ENCODE measurements around the gene SNX9.
"Not testable (repeated sequence)": the region's sequence is repeated elsewhere in the genome, so short reads cannot be mapped to it uniquely, and the experiment has no call there.

Gene SNX9

DNA sequence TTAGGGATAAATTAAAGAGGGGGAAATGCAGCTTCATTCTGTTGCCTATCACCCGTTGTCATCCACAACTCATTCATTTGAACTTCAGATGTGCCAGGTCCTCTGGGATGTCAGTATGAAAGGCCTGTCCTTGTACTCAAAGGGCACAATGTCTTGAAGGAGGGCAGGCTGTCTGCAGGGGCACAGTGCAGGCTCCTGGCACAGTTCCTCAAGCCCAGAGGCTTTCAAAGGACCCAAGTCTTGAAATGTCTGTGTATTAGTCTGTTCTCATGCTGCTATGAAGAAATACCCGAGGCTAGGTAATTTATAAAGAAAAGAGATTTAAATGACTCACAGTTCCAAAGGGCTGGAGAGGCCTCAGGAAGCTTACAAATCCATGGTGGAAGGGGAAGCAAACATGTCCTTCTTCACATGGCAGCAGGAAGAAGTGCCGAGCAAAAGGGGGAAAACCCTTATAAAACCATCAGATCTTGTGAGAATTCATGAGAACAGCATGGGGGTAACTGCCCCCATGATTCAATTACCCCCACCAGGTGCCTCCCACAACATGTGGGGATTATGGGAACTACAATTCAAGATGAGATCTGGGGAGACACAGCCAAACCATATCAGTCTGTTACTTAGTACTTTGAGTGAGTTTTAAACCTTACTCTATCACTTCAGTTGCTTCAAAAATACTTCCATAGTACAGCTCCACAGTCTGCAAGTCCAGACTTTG, 9.4 kb downstream of the SNX9 start:
- no peak for DNase-seq

DNA sequence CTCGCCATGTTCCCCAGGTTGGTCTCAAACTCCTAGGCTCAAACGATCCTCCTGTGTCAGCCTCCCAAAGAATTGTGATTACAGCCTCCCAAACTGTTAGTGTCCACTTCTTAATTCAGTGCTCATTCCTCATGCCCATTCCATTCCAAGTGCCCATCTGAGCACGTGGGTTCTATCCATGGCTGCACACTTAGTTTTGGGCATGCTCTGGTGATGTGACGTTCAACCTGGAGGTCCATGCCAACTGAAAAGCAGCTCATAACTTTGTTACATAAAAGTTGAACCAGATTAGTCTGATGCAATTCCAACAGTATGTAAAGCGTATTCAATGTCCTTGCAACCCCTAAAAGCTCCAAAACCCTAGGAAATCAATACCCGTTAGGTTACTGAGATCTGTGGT, 11.5 kb downstream of the SNX9 start:
- no peak for DNase-seq

DNA sequence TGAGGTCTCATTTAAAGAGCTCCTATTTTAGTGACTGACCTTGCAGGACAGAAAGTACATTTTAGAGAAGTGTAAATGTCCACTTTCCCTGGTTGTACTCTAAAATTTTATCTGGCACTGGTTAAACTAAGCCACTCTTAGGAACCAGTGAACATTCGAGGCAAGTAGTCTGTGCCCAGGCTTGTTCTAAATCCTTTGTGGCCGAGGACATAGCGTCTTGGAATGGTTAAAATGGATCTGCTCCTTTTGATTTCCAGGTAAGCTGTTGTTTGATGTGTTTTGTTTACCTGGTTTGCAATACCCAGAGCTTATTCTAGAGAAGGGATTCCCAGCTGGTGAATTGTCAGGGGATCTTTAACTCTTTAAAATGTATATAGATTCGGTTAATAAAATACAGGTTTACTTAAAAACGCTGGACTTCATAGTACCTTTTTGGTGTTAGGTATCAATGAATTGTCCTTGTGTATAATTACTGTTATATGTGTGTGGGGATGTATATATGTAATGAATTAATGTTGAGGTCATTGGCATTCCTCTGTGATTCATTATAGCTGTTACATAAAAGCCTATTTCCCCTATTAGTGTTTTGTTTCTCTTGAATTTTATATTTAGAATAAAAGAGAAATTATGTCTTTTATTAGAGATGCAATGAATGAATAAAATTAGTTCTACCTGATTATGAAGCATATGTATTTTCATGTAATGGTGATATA, 15.8 kb downstream of the SNX9 start:
- no peak for DNase-seq

DNA sequence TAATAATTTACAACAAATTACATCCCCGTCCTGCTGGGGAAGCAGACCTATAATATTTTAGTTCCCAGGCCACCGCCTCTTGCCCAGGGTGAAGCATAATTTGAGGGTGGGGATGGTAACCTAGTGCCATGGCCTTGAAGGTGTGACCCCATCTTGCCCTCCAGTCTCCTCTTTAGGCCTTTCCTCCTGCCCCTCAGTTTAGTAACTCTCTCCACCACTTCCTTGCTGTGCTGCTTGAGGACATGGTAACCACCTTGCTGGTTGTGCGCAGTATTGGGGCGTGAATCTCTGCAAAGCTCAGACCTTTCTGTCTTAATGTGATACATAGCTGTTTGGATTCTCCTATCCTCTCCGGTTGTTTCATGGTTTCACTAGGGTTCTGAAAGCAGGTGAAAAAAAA, 16.6 kb downstream of the SNX9 start:
- no peak for DNase-seq

DNA sequence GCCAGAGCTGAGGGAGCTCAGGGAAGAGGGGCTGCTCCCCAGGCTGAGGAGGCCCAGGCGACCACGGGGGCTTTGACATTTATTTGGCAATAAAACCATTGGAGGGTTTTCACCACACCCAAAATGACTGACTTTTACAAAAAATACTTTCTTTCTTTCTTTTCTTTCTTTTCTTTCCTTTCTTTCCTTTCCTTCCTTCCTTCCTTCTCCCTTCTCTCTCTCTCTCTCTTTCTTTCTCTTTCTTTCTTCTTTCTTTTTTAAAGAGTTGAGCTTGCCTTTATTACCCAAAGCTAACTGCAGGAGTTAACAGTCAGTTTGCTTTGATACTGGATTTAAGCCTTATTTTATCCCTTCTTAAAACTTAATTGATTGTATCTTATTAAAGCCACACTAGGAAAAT, 17.2 kb downstream of the SNX9 start:
- DNase-seq, result no peak

DNA sequence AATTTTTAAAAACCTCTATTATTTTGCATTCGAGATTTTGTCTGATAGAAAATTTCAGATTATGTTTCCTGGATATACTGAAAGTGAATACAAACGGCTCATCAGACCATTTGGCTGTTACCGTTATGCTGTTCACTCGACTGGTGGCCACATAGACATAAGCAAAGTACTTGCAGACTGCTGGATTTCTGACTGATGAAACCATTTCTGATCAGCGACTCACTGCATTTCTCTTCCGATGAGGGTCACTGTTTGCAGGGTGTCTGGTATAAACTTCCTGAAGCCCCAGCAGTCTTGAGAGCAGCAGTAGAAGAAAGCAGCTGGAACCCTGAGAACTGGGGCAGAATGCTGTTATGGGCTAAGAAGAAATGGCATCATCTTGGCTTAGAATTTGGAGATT, 17.7 kb downstream of the SNX9 start:
- DNase-seq, result no peak

DNA sequence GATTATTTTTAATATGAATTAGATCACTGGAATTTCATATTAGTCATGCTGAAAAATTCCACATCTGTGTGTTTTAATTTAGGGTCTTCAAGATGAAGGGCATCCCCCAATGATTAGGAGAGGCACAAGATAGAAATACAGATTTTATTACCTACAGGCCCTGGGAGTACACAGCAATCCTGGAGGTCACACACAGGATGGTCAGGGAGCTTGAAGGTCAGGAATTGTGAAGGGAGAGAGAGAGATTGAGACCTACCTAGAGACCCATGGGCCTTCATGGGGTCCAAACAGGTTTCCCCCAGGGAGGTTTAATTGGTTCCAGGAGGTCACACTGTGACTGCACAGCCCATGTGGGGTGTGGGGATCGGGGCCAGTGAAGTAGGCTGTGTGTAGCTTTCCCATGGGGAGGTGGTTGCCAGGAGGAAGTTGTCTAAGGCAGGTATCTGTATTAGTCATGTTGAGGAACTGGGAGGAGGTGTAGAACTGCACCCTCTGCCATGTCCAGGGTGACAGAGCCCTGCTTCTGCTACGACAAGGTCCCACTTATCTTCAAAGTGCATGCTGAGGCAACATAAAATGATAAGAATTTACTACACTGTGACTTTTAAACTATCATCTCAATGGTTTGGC, 18.3 kb downstream of the SNX9 start:
- no peak for DNase-seq

DNA sequence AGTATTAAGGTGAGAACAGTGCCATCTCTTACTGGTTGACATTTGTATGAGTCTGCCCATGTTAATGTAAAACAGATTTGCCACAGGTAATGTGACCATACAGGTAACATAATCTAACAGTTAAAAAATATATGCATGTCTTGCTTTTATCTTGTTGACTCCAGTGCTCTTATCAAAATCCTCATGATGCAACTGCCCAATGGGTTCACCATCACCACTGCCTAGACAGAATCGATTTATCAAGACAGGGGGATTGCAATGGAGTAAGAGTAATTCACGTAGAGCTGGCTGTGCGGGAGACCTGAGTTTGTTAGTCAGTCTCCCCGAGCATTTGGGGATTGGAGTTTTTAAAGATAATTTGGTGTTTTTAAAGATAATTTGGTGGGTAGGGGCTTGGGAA, 19.2 kb downstream of the SNX9 start:
- no peak for DNase-seq

DNA sequence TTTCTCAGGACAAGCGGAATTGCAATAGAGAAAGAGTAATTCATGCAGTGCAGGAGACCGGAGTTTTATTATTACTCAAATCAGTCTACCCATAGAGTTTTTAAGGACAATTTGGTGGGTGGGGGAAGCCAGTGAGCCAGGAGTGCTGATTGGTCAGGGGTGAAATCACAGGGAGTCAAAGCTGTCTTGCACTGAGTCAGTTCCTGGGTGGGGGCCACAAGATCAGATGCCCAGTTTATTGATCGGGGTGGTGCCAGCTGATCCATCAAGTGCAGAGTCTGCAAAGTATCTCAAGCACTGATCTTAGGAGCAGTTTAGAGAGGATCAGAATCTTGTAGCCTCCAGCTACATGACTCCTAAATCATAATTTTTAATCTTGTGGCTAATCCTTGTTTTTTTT, 21.1 kb downstream of the SNX9 start:
- DNase-seq, result not testable (repeated sequence)

DNA sequence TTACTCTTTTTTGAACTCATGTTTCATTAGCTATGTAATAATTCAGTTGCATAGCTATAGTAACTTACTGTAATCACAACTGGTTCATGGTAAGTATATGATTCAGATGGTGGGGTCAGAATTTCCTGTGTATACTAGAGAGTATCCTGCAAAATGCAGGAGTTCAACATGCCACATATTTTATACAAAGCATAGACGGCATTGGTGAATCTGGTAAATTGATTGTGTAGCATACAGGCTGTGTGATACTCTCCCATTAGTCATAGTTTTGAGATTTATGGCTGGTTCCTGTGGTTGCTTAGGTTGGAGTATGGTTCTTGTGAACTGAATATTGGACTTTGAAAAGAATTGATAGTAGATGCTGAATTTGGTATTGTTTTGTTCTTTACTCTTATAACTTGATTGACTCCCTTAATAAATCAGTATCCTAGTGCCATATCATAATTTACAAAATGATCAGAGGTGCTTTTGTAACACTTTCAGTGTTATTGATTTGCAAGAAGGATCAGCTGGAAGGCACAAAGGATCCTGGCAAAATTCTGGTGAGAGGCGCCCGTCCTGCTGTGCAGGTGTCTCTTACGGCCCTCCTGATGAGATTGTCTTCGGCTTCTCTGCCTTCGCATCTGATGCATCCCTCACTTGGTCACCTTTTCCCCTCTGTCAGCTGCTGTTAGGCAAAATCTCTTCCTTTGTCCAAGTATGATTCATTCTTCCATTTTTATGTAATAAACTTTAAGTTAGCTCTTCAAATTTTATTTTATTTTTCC, 22.6 kb downstream of the SNX9 start:
- no peak for DNase-seq

DNA sequence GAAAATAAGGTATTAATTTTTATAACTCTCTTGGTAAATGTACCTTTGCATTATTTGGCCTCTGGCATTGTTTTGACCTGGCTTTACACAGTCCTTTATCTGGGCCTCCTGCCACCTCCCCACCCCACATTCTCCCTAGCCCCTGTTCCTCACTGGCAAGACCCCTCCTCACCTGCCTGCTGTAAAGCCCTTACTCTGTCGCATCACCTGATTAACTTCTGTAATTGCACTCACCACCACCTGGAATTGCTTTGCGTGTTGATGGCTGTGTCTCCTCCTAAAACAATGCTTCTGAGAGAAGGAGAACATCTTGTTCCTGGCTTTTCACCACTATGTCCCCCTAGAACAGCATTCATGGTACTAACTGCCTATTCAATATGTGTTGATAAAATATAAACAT, 24.8 kb downstream of the SNX9 start:
- no peak for DNase-seq

DNA sequence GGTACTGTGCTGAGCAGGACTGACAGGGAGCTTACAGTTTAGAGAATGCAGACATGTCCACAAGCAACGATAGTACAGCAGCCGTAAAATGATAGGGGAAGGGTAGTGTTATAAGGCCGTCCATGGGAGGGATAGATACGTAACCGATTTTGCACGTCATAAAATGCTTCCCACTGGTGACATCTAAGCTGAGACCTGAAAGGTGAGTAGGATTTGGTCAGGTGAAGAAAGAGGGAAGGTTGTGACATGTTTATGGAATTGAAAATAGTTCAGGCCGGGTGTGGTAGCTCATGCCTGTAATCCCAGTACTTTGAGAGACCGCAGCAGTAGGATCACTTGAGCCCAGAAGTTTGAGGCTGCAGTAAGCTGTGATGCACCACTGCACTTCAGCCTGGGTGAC, 25.6 kb downstream of the SNX9 start:
- no peak for DNase-seq

DNA sequence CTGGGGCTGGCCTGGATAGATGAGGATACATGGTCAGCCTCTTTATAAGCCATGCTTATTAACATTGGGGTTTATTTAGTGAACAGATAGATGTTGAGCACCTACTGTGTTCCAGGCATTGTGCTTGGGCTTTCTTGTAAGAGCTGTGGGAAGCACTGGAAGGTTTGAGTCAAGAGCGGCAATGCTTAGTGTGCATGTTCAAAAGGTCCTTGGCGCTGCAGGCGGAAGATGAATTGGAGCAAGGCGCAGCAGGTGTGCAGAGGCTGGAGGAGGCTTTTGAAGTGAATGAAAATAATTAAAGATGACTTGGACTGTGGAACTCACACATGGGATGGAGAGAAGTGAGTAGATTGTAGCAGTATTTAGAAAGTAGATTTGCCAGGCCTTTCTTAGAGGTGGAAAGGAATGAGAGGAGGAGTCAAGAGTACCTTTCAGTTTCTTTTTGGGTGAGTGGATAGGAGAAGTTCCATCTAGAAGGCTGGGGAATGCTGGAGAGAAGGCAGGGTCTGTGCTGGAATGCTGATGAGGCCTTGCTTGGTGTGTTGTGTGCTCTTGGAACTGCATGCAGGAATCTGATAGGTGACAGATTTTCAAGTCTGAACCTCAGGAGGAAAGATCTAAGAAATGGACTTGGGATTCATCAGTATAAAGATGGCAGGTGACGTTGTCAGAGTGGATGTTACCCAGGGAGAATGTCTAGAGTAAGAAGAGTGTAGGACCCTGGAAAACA, 26.4 kb downstream of the SNX9 start:
- DNase-seq, result no peak

DNA sequence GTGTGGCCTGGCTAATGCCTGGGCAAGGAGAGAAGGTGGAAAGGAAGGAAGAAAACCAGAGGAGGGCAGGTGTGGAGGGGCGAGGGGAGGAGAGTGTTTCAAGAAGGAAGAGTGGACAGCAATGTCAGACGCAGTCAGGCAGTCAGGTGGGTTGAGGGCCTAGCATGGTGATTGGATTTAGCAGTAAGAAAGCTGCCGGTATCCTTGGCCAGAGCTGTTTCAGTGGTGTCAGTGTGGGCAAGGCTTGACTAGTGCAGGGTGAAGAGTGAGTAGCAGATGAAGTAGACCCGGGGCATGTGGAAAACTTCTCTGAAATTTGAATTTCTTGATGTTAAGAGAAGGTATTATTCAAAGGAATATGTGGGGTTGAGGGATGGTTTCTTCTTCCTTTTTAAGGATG, 27.0 kb downstream of the SNX9 start:
- DNase-seq, result no peak

DNA sequence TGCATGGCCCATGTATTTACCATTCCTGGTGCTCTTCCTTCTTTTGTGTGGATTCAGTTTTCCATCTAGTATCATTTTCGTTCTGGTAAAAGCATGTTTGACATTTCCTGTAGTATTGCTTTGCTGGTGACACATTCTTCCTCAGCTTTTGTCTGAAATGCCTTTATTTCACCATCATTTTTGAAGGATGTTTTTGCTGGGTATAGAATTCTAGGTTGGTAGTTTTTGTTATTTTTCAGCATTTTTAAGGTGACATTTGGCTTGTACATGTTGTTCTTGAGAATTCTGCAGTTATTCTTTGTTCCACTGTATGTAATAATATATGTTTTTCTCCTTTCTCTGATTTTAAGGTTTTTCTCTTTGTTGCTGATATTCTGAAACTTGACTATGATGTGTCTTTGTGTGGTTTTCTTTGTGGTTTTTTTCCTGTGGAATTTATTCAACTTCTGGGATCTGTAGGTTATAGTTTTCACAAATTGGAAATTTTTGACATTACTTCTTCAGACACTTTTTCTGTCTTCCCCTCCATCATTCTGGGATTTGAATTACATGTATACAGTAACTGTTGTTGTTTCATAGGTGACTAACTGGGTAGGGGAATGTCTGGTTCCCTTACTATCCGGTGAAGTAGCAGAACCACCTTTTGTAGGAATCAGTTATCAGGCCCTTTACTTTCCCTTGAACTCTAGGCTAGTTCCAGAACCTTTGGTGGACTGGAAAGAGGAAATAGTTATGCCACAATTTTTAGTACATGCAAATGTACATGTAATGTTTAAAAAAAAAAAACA, 30.2 kb downstream of the SNX9 start:
- DNase-seq, result no peak

DNA sequence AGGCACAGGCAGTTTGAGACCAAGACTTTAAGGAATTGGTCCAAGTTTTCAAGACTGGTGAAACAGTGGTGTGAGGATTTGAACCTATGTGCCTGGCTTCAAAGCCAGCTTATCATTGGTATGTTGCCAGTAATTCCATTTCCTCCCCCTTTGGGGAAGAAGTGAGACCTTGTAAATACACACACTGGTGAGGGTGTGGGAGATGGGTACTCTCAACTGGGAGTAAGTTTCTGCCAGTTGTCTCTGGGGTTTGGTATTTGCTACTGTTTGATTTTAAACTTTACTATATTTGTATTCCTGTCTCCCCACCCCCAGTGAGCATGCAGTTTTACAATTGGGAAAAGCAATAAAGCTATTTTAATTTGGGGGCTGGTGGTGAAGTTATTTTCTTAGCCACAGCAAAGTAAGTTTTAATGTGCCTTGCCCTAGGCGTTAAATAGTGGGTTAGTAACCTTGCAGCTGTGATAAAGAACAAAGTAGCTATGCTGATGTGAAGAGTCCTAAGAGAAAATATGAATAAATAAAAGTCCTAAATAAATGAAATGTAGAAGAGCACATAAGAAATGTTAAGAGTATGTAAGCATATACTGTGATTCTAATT, 31.0 kb downstream of the SNX9 start:
- no peak for DNase-seq

DNA sequence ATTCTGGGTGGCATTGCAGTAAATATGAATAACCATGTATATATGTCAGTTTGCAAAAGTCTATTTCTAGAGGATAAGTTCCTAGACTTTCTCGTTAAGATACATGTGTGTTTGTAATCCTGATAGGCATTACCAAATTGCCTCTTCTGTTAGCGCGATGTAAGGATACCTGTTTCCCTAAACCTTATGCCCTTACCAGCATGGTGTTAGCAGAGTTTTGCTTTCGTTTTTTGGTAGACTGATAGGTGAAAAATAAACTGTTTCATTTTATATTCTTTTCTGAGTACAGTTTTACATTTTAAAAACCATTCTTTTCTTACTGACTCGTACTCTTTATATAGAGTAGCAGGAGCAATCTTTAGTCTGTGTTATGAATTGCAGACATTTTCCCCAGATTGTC, 32.3 kb downstream of the SNX9 start:
- no peak for DNase-seq

DNA sequence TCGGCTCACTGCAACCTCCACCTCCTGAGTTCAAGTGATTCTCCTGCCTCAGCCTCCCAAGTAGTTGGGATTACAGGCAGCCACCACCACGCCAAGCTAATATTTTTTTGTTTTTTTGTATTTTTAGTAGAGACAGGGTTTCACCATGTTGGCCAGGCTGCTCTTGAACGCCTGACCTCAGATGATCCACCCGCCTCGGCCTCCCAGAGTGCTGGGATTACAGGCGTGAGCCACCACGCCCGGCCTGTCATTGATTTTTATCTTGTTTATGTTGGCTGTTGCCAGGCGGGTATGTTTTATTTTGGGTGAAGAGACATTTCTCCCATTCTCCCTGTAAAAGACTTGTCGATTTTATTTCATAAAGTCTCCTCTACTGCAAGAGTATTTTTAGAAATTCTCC, 32.8 kb downstream of the SNX9 start:
- not testable (repeated sequence) for DNase-seq

DNA sequence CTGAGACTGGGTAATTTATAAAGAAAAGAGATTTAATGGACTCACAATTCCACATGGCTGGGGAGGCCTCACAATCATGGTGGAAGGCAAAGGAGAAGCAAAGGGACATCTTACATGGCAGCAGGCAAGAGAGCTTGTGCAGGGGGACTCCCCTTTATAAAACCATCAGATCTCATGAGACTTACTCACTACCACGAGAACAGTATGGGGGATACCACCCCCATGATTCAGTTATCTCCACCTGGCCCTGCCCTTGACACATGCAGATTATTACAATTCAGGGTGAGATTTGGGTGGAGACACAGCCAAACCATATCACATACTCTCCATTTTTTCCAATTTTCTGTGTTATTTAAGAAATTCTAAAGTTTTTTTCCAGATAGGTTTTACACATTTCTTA, 35.6 kb downstream of the SNX9 start:
- DNase-seq, result not testable (repeated sequence)

DNA sequence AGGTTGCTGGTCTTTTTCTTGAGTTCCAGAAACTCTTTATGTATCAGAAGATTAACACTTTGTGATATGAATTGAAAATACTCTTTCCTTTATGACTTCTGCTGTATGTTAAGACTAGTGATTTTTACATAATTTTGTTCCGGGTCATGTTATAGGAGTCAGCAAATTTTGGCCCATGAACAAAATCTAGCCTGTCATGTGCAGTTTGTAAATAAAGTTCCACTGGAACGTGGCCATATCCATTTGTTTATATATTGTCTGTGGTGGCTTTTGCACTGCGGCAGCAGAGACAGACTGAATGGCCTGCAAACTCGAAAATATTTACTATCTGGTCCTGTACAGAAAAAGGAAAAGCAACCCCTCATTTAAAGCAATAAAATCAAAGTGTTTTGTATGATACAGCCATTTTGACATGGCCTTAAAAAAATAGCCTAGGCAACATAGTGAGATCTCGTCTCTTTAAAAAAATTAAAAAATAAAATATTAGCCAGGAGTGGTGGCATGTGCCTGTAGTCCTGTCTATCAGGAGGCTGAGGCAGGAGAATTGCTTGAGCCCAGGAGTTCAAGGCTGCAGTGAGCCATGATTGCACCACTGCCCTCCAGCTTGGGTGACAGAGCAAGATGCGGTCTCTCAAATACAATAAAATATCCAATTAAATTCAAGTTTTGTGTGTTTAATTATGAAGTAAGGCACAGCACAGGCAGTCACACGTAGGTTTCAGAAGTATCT, 36.9 kb downstream of the SNX9 start:
- DNase-seq, result no peak

DNA sequence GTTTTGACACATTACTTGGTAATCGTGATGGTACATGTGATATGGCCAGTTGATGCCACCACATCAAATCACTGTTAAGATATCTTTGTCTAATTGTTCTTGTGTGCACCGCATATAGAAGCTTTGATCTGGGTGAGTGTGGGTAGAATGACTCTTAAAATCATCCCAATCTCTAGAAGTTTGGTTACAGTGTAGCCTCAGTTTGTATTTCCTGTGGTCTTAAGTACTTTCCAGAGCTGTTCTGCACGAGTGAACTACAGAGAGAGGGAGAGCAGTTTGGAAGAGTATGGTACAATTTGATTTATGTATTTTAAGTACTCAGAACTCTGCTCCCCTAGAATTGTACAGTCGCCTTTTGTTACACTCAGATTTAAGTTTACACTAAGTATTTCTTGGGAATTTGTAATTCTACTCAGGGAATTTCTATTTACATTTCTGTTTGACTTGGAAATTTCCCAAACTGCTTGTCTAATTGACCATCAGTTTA, 37.5 kb downstream of the SNX9 start:
- DNase-seq, result no peak

All from DMS153 (cell line).